HG02970 (cell line): ENCODE results near the gene PDGFA.

Experiments used
- ATAC-seq: cut with Tn5 transposase; IDR thresholded peaks from one replicate; pipeline ENCODE4 v1.9.1; 2021; ENCODE audit warnings: mild to moderate bottlenecking, moderate library complexity, moderate number of reproducible peaks; ENCODE audit not compliant: unreplicated experiment, low FRiP score

The PDGFA gene

DNA sequence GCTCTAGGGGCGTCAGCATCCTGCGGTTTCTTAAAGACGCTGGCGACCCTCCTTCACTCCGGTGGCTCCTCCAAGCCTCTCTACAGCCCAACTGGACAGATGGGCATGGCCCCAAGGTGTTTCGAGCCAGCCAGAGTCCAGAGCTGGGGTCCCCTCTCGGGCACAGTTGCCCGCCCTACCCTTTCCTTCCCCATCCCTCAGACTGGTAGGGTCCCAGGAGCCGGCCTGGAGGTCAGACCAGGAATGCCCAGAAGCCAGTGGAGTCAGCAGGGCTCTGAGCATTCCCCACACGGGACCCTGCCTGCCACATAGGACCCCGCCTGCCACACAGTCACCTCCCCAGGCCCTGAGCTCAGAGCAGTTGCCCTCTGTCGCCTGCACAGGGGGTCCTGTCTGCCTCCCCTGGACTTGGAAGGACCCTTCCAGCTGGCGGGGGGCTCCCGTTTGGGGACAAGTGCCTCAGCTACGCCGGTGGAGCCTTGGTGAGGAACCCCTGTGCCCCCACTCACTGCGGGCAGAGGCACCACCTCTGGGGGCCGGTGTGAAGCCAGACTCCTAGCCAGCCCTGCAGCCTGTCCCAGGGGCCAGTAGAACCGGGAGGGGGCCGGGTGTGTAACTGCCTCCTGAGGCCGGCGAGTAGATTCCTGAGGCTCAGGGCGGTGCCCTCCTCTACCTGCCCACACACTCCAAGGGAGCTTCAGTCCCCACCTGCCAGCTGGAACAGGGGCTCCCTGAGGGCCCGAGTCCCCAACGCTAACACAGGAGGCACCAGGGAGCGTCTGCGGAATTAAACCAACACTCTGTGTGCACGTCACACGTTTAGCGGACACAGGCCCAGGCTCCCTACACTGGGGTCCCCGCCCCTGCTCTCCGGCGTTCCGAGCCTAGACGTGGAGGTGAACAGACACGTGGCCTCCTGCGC lies 19.4 kb upstream of the PDGFA start:
- ATAC-seq = no peak

DNA sequence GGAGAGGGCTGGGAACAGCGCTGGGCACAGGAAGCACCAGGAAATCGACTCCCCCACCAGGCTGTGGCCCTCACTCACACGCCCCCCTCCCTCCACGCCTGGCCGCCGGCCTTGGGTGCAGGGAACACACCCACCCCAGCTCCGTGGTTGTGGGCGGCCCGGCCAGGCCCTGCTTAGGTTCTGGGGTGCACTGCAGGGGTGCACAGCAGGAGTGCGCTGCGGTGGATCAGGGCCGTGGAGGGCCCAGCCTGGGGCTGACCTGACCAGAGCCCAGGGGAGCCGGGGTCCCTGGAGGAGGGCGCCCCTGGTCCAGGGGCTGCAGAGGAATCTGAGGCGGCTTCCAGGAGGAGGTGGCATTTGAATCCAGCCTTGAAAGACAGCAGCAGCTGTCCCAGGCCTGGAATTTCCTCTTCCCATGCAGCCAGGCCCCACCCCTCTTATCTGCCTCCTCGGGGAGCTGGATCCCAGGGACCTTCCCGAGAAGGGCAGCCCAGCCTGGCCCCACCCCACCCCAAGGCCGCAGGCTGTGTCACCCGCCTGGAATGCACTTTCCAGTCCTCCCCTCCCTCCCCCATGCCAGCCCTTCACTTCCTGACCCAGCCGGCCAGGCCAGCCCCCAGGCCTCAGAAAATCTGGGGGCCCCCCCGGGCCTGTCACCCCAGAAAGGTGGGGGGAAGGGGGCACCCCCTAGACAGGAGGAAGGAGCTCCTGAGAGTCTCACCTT lies 18.4 kb upstream of the PDGFA start:
- ATAC-seq = no peak

DNA sequence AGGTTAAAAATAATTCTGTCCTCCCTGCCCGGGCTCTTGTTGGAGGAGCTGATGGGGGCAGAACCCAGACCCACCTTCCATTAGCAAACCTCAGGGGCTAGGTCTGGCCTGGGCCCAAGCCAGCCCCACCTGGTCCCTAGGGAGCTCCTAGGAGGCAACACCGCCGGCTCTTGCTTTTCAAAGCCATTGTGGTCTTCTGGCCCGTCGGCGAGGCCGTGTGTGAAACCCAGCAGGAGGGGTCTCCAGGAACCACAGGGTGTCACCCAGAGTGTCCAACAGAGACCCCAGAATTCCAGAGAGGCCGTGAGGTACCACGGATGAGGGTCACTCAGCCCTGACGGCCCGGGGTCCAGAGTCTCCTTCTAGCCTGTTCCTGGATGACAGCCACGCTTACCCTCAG lies 16.6 kb upstream of the PDGFA start:
- ATAC-seq = no peak

DNA sequence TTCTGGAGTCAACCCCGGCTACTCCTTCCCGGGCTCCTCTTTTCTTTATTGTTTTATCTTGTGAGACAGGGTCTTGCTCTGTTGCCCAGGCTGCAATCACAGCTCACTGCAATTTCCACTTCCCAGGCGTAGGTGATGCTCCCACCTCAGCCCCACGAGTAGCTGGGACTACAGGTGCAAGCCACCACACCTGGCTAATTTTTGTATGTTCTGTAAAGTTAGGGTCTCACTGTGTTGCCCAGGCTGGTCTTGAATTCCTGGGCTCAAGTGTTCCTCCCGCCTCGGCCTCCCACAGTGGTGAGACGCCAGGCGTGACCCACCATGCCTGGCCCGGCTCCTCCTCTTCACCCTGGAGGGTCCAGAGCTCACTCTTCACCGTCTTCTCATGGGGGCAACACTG lies 15.3 kb upstream of the PDGFA start:
- ATAC-seq = no peak

DNA sequence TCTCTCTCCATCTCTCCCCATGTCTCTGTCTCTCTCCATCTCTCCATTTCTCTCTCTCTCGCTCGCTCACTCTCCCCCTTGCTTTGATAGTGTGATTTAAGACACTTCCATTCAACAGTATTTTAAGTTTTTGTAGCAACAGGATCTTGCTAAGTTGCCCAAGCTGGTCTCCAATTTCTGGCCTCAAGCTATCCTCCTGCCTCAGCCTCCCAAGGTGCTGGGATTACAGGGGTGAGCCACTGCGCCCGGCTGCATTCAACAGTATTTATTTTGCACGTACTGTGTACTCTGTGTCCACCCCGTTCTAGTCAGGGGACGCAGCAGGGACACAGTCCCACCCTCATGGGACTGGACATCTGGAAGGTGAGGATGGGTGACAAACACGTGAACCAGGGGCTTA lies 14.4 kb upstream of the PDGFA start:
- ATAC-seq = no peak

DNA sequence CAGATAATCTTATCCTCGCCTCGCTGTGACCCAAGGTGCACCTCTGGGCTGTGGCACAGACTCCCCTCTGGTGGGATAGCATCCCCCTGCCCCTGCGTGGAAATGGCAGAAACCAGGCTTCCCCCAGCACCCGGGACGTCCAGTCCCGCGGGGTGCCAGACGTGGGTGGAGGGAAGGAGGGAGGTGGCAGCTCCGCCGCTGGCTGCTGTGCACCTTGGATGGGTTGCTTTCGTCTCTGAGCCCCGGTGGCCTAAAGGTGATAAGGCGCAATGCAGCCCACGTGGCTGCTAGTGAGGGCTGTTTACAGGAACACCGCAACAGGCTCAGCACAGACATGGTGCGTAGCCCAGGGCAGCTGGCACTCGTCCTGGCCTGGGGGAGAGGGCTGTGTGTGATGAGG lies 13.6 kb upstream of the PDGFA start:
- ATAC-seq = no peak

DNA sequence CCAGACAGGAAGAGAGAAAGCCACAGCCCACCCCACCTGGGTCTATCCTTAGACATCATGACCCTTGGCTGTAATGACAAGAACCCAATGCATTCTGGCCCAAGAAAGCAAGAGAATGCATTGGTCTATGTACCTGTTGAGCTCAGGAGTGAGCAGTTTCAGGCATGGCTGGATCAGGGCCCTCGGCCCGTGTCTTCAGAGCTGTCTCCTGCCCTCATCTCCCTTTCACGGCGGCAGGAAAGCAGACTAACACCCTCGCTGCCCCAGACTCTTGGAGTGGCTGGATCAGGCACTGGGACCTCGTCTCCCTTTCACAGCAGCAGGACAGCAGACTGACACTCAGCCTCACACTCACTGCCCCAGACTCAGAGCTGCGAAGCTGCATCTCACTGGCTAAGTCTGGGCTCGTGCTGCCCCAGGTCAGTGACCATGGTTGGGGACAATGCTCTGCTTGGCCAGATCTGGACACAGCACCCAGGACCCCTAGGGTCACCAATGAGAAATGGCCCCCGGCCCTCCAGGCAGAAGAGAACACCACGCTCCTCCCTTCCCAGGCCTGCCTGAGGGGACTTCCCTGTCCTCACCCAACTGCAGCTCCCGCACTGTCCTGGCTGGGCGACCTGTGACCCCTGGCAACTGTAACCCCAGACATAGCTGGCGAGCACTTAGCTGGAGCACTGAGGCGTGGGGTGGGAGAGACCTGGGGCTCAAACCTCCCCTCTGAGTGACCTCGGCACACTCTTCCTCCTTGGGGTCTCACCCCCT lies 12.9 kb upstream of the PDGFA start:
- no peak for ATAC-seq

DNA sequence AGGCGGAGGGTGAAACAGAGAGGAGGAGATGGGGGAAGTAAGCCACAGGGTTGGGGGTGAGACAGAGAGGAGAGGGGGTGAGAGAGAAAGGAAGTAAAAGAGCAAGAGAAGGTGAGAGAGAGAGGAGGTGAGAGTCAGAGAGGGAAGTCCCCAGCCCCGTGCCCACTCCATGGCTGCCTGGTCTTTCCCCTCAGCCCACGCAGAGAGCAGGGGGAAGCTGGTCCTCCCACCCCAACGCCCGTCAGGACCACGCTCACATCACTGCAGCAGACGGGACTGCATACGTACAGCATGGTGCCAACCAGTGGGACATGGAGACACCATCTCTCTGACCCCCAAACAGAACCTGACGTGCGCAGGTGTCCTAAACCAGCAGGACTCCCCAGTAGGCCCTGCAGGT lies 12.1 kb upstream of the PDGFA start:
- no peak for ATAC-seq

DNA sequence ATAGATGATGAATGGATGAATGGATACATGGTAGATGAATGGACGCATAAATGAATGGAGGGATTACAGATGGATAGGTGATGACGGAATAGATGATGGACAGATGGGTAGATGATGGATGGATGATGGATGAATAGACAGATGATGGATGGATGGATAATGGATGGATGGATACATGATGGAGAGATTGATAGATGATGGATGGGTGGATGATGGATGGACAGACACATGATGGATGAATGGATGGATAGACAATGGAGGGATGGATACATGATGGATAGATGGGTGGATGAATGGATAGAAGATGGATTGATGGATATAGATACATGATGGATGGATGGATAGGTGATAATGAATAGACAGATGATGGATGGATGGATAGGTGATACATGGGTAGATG lies 8.8 kb upstream of the PDGFA start:
- no peak for ATAC-seq

DNA sequence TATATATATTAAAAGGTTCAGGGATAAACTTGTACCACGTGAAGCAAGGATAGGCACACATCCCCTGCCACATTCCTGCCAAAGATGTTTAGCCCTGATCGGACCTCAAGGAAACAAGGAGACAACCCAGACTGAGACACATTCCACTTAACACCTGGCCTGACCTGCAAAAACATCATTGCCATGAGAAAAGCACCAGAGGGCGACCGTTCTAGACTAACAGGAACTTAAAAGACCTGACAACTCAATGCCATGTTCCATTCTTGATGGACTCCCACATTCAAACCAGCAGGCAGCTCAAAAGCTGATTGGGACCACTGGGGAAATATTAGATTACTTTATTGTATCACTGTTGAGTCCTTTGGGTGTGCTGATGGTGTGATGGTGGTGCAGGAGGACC lies 8.1 kb upstream of the PDGFA start:
- no peak for ATAC-seq

DNA sequence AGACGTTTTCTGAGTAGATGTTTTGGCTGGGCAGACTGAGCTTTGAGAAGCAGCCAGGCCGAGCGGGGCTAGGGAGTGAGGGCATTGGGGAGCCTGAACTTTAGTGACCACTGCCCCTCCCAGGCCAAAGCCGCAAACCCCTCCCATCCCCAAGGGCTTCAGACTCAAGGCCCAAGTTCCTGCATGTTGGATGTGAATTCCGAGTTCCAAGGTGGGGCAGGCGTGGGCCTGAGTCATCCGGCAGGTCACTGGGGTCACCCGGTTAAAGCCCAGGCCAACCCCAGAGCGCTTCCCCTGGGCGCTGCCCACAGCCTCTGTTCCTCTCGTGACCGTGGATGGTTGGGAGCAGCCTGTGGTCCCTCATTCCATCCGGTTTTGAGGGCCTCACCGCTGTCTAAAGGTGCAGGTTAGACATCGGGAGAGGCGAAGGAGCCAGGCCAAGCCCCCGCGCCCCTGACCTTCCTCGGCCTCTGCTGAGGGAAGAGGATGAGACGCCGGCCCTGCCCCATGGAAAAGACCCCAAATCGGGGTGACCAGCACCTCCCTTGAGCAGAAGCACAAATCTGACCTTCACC lies 6.9 kb upstream of the PDGFA start:
- ATAC-seq = no peak

DNA sequence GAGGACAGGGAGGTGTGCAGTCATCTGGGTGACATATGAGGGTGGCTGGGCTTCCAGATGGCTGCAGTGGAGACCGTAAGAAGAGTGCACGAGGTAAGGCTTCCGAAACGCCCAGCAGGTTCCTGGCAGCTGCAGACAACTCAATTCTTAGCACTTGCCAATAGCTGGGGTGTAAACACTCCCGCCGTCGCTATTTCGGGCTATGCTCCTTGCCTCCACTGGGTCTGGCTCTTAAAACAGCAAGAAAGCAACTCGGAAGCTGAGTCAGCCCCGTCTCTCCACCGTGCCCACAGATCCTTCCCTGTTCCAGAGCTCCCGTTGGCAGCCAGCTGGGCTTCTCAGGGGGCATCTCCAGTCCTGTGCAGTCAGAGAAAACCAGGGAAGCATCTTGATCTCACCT lies 6.1 kb upstream of the PDGFA start:
- no peak for ATAC-seq

DNA sequence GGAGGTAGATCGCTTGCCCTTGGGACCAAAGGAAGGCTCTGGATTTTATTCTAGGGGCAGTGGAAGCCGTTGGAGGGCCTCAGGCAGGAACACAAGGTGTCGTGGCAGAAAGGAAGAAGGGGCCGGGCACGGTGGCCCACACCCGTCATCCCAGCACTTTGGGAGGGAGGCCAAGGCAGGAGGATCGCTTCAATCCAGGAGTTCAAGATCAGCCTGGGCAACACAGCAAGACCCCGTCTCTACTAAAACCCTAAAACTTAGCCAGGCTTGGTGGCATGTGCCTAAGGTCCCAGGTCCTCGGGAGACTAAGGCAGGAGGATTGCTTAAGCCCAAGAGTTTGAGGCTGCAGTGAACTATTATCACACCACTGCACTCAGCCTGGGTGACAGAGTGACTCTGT lies 5.2 kb upstream of the PDGFA start:
- ATAC-seq = no peak

DNA sequence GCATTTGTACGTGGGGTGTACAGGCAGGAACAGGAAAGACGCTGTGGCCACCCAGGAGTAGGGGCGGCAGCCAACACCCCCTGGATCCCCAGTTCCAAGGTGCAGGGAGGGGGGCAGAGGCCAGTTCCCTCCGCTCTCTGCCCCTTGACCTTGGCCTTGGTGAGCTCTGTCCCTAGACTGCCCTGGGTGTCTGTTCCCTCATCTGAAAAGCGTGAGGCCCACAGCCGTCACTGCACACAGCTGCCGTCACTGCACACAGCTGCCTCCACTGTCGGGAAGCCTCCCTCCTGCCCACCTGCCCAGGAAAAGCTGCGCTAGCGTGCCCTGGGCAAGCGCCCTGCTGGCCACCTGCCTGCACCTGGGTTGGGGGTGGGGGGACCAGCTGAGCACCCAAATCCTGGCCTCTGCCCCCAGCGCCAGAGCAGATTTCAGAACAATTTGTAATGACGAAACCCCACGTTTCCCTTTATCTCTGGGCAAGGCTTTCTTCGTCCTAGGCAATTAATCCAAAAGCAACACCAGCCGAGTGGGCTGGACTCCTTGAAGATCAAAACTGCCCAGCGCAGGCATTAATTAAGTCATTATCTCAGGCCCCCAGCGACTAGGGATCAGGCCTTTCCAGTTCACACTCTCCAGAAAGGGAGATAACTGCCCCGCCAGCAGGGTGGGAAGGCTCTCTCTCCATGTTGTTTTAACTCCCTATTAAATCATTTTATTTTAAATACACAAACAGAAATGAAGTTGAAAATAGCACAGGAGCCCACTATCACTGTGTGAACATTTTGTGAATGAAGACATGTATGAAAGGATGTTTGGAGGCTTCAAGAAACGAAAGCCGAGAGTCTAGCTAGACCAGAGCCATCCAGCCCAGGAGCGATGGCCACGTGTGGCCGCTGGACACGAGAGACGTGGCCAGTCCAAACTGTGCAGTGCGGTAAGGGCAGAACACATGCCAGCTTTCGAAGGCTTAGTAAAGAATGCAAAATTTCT lies 4.0 kb upstream of the PDGFA start:
- no peak for ATAC-seq

DNA sequence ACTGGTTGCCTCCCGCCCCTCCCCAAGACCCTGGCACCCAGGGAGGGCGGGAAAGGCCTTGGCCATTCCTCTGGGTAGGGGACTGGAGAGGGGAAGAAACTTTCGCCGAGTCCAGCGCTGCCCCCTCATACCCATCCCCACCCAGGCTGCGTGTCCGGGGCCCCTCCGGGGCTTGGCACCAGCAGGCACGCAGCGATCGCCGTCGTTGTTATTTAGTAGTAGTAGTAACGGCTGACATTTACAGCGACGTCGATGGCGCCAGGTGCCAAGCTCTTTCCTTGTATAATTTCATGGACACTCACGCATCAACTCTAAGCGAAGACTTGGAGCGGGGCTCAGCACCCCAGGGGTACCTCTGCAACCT lies 3.3 kb upstream of the PDGFA start:
- ATAC-seq = no peak

DNA sequence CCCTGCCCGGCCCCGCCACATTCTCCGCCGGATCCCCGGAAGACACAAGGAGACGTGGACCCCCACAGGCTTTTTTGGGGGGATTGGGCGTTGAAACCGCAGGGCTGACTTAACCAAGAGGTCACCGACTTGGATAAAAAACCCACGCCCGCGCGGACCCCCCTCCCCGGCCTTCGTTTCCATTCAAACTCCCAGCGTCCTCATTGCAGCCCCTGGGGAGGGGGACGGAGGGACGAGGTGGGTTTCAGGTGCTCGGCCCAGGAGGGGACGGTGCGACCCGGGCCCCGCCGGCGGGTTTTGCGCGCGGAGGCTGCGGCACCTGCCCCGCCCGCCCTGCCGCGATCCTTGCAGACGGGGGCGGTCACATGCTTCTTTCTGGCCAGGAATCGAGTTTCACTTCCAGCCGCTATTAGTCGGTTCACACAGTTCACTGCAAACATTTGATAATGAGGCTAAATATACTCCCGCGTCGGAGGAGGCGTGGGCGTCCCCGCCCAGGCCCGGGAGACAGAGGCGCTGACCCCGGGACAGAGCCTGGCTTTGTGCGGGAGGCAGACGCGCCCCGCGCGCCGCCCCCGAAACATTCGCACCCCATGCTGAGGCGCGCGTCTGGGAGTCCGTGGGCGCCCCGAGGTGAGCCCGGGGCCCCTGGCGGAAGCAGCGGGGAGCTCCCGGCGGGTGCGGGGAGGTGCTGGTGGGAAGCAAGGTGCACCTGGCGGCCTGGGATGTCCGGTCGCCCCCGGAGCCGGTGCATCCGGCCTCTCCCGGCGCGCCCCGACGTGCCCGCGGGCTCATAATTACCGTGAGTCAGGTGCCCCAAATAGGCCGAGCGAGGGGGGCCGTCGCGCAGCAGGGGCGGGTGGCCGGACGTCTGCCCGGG lies 2.7 kb upstream of the PDGFA start:
- ATAC-seq = no peak

DNA sequence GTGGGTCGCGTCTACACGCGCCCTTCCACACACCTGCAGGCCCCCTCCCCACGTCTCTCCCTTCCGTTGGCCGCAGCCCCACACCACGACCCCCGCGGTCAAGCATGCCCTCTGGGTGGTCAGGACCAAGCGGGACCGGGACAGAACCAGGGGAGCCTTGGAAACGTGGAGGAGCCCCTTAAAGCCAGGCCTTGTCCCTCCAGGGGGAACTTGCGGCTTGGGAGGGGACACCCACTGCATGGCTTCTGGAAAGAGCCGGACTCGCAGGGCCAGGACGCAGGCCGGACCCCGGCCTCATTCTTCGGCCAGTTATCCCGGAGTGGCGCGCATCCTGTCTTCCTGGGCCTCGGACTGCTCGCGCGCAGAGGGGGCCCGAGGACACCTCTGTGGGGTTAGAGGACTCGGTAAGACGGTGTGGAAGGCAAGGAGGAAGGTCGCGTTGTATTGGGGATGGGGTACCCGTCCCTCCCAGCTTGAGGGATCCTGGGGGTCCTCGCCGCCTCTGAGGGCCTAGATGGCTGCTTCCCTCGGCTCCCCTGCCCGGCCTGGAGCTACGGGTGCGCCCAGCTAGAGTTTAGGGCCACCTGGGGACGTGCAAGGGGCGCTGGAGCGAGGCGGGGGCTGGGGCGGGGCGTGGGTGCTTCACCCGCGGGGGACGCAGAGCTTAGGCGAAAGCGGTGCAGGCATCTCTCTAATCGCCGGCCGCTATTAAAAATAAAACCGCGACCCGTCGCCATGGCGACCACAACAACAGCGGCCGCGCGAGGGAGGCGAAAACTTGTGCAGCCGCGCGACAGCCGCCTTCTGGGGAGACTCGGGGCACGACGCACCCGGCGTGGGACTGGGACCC lies 1.8 kb upstream of the PDGFA start:
- no peak for ATAC-seq
